HepG2 (cell line): ENCODE data around the gene SCNM1. TPM values are rescaled to one million over a fixed set of nuclear protein-coding genes. Genes with fewer than 3 reads are reported as not detected.

Experiments used
- ATAC-seq: fragments of 200-7000 bp; cut with Tn5 transposase; 3 replicates; pipeline ENCODE4 v1.9.1; 2020; ENCODE audit warnings: mild to moderate bottlenecking, moderate library complexity
- BruUV-seq: library from RNA; stranded (reverse); fragments of 400-500 nt; replicated peaks from 2 replicates; lab custom pipeline; 2021; lab: Mats Ljungman, UMichigan
- CTCF ChIA-PET: fragments of 300-600 bp; formaldehyde crosslinking; extraction: SDS; loops from one replicate; lab custom pipeline; 2021; ENCODE audit warnings: low total read pairs, inconsistent platforms, low intra/inter-chr PET ratio; lab: Yijun Ruan, JAX
- POLR2A ChIA-PET: fragments of 350-600 bp; sonication (Branson Sonifier 250); formaldehyde crosslinking; loops from one replicate; lab custom pipeline; 2020; ENCODE audit warnings: antibody characterized with exemption, inconsistent platforms; lab: Yijun Ruan, JAX
- DNase-seq: peaks from one replicate; pipeline ENCODE4 v3.0.0-alpha.2; 2015; ENCODE audit warnings: low spot score
- FAIRE-seq: peaks from 3 replicates; lab custom pipeline; 2011; peaks lifted over from hg19 to GRCh38; lab: Jason Lieb, UNC
- H2AFZ ChIP-seq: one replicate; pipeline ENCODE4 v1.6.1; 2011; ENCODE audit warnings: low read length, inconsistent platforms
- H3K27ac ChIP-seq: fragments of 300-600 bp; 3 replicates; pipeline ENCODE4 v1.8.0; 2011; ENCODE audit warnings: mixed run types, mild to moderate bottlenecking, mixed read lengths, low read length, inconsistent platforms; ENCODE audit not compliant: insufficient read depth; ENCODE audit errors: extremely low read length
- H3K27me3 ChIP-seq, 2 experiments: fragments of 200-600 bp in 1 of 2; 2 replicates in 1 of 2; 3 replicates in 1 of 2; pipeline versions ENCODE4 v1.6.0 to v1.8.0; 2011; ENCODE audit warnings: low read length in 2 of 2, mild to moderate bottlenecking in 2 of 2, moderate library complexity in 2 of 2, inconsistent platforms in 1 of 2; ENCODE audit not compliant: insufficient read depth in 2 of 2, control insufficient read depth in 1 of 2
- H3K36me3 ChIP-seq, 2 experiments: fragments of 200-600 bp in 1 of 2; replicated peaks in 1 of 2; 2 replicates in 1 of 2; 3 replicates in 1 of 2; pipeline versions ENCODE4 v1.5.1 to v1.8.0; 2011; ENCODE audit warnings: low read length in 2 of 2, inconsistent platforms in 1 of 2; ENCODE audit not compliant: insufficient read depth in 2 of 2, control insufficient read depth in 1 of 2
- H3K4me1 ChIP-seq: 2 replicates; pipeline ENCODE4 v1.5.1; 2012; ENCODE audit warnings: low read length, inconsistent platforms; ENCODE audit not compliant: insufficient read depth
- H3K4me2 ChIP-seq: 2 replicates; pipeline ENCODE4 v1.6.0; 2011; ENCODE audit warnings: low read depth, low read length, inconsistent platforms
- H3K4me3 ChIP-seq, 3 experiments: fragments of 200-600 bp in 1 of 3; sonication (generic), shearing (Covaris generic) in 1 of 3; replicated peaks in 1 of 3; 2 replicates each; pipeline ENCODE4 v1.5.1; 2011 to 2016; ENCODE audit warnings: low read length in 3 of 3, inconsistent platforms in 2 of 3, low read depth in 2 of 3, mild to moderate bottlenecking in 2 of 3, control low read depth in 1 of 3, mixed read lengths in 1 of 3; ENCODE audit not compliant: insufficient read depth in 1 of 3
- H3K79me2 ChIP-seq: one replicate; pipeline ENCODE4 v1.6.1; 2011; ENCODE audit warnings: low read length, inconsistent platforms; ENCODE audit not compliant: insufficient read depth
- H3K9ac ChIP-seq: 2 replicates; pipeline ENCODE4 v1.6.0; 2011; ENCODE audit warnings: mild to moderate bottlenecking, low read depth, low read length, inconsistent platforms; ENCODE audit not compliant: insufficient read depth
- H3K9me3 ChIP-seq: 2 replicates; pipeline ENCODE4 v1.5.1; 2012; ENCODE audit warnings: mild to moderate bottlenecking, low read length
- H4K20me1 ChIP-seq: 2 replicates; pipeline ENCODE4 v1.6.0; 2011; ENCODE audit warnings: inconsistent platforms, mild to moderate bottlenecking, low read length, moderate library complexity; ENCODE audit not compliant: insufficient read depth
- AGO2 ChIP-seq: fragments of 200-400 bp; formaldehyde crosslinking; optimal IDR thresholded peaks from 2 replicates; pipeline ENCODE3; 2017; ENCODE audit warnings: mild to moderate bottlenecking, low read depth, low read length, moderate library complexity
- ARID5B ChIP-seq: IDR thresholded peaks from 2 replicates; pipeline ENCODE4 v1.4.0; 2020; ENCODE audit warnings: mild to moderate bottlenecking, missing genetic modification reagents
- SNAPC2 ChIP-seq: sonication (generic); formaldehyde crosslinking; IDR thresholded peaks from 2 replicates; pipeline ENCODE4 v1.8.1; 2022; ENCODE audit warnings: mild to moderate bottlenecking, missing genetic modification reagents
- ZNF629 ChIP-seq: sonication (generic); formaldehyde crosslinking; conservative IDR thresholded peaks from 2 replicates; pipeline ENCODE4 v1.5.0; 2020; ENCODE audit warnings: missing genetic modification reagents
- WGBS: methylation state at CpG from one replicate; pipeline ENCODE4 v1.1.6; 2017; ENCODE audit warnings: low lambda C conversion rate; 5-methylcytosine and 5-hydroxymethylcytosine counted together
- in situ Hi-C: cut with HindIII; loops from 2 replicates; pipeline ENCODE4 v1.10.0; 2017; ENCODE audit warnings: low pct_unique_long_range_greater_than_20kb; ENCODE audit not compliant: extremely low pct_ligation_motif_present
- intact Hi-C: fragments of 100-400 bp; cut with micrococcal nuclease; formaldehyde crosslinking; loops from one replicate; pipeline ENCODE4 v1.10.0; 2022; ENCODE audit not compliant: unreplicated experiment
- polyA plus RNA-seq, 8 experiments: library from polyadenylated mRNA; depleted of rRNA in 3 of 8; stranded (reverse) in 7 of 8; unstranded in 1 of 8; fragments of >200 nt; fragmentation: Illumina TruSeq in 4 of 8; extraction: Trizol in 4 of 8; gene quantifications; 2 replicates each; pipeline versions ENCODE4 v1.2.1 to v1.2.3, GENCODE V29; 2011 to 2016; ENCODE audit warnings: low read depth in 4 of 8, missing spikeins in 1 of 8, mixed read lengths in 1 of 8; ENCODE audit not compliant: insufficient read depth in 1 of 8
- total RNA-seq, 5 experiments: library from RNA; depleted of rRNA; stranded (reverse); fragments of >200 nt; fragmentation: Illumina TruSeq; extraction: Trizol; gene quantifications; 2 replicates each; pipeline ENCODE4 v1.2.3, GENCODE V29; 2016; ENCODE audit warnings: low read depth in 1 of 5
- TF ChIP-seq, protein P1 (sequence below): sonication (generic); formaldehyde crosslinking; IDR thresholded peaks from 2 replicates; pipeline ENCODE4 v1.4.0; 2020; ENCODE audit warnings: mild to moderate bottlenecking, low read depth, missing genetic modification reagents

The SCNM1 gene
- total and polyA plus RNA-seq, 2 of the 13 experiments (the other 11 are each of a cell fraction or from before 2014, with no cell fraction given): 16.3 to 31.5 TPM

- TF ChIP-seq, protein P1, sequence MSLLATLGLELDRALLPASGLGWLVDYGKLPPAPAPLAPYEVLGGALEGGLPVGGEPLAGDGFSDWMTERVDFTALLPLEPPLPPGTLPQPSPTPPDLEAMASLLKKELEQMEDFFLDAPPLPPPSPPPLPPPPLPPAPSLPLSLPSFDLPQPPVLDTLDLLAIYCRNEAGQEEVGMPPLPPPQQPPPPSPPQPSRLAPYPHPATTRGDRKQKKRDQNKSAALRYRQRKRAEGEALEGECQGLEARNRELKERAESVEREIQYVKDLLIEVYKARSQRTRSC (CRISPR knock-in tag): no peak
These were observed 37.1 kb upstream of the SCNM1 start (continued) for GRCh38 chr1:151128800-151129199.

GRCh38 chr1:151130987-151131586 lies 34.9 kb upstream of the SCNM1 start:
- 87% methylated on average over 42 of the region's 45 CpGs for WGBS
- Histone ChIP-seq H2AFZ (no peak overlapping the region), H3K4me3 (no peak overlapping the region), H3K27ac (no peak overlapping the region), H3K27me3 (no peaks in the 10 kb centered on the region), H4K20me1 (no peaks in the 10 kb centered on the region), H3K79me2 (no peaks in the 10 kb centered on the region), H3K9me3 (no peaks in the 10 kb centered on the region), H3K4me2 (no peak overlapping the region), H3K9ac (no peak overlapping the region), H3K4me1 (peaks cover 5% of the 10 kb centered on the region; the same call in 1 of the 2 replicates), H3K36me3 (no peaks in the 10 kb centered on the region)
- TF ChIP-seq ZNF629 (CRISPR knock-in tag) (peak; percentile 49; the same call in 1 of the 2 replicates), SNAPC2 (CRISPR knock-in tag) (no peak), AGO2 (peak; percentile 32), ARID5B (no peak)
- ChIA-PET CTCF (no interaction called here), POLR2A (no interaction called here)
- intact Hi-C loops (no loop called here), in situ Hi-C loops (no loop called here)
- FAIRE-seq: no peak
- ATAC-seq: no peak
- DNase-seq: no peak
- BruUV-seq: no TSS peak
